Hepatocyte (in vitro differentiated cells): ENCODE results near the gene ZNF423. TPM values are rescaled to one million over a fixed set of nuclear protein-coding genes. Genes with fewer than 3 reads are reported as not detected.

Experiments used
- DNase-seq: peaks from one replicate; pipeline ENCODE4 v3.0.0-alpha.2; 2016; ENCODE audit warnings: low spot score
- H2AFZ ChIP-seq: fragments of 200-600 bp; sonication (generic); 2 replicates; pipeline ENCODE4 v1.6.0; 2016; ENCODE audit warnings: antibody characterized with exemption, mild to moderate bottlenecking
- H3K27ac ChIP-seq: fragments of 200-600 bp; sonication (generic); 2 replicates; pipeline ENCODE4 v1.5.1; 2016; ENCODE audit warnings: mild to moderate bottlenecking
- H3K27me3 ChIP-seq: fragments of 200-600 bp; sonication (generic); 2 replicates; pipeline ENCODE4 v1.6.1; 2016
- H3K36me3 ChIP-seq: fragments of 200-600 bp; sonication (generic); replicated peaks from 2 replicates; pipeline ENCODE4 v1.5.1; 2016; ENCODE audit warnings: low read depth; ENCODE audit not compliant: insufficient read depth
- H3K4me1 ChIP-seq: fragments of 200-600 bp; sonication (generic); 2 replicates; pipeline ENCODE4 v1.5.1; 2016; ENCODE audit warnings: mild to moderate bottlenecking, moderate library complexity; ENCODE audit not compliant: insufficient read depth
- H3K4me2 ChIP-seq: fragments of 200-600 bp; sonication (generic); 2 replicates; pipeline ENCODE4 v1.6.0; 2016
- H3K4me3 ChIP-seq: fragments of 200-600 bp; sonication (generic); 2 replicates; pipeline ENCODE4 v1.5.1; 2016; ENCODE audit warnings: mild to moderate bottlenecking
- H3K79me2 ChIP-seq: fragments of 200-600 bp; sonication (generic); 2 replicates; pipeline ENCODE4 v1.6.0; 2017; ENCODE audit warnings: mild to moderate bottlenecking
- H3K9me2 ChIP-seq: fragments of 200-600 bp; sonication (generic); replicated peaks from 2 replicates; pipeline ENCODE4 v1.6.0; 2017; ENCODE audit warnings: mild to moderate bottlenecking; ENCODE audit not compliant: insufficient read depth
- H3K9me3 ChIP-seq: fragments of 200-600 bp; sonication (generic); 2 replicates; pipeline ENCODE4 v1.5.1; 2016; ENCODE audit warnings: low read depth, mild to moderate bottlenecking
- H4K20me1 ChIP-seq: fragments of 200-600 bp; sonication (generic); 2 replicates; pipeline ENCODE4 v1.6.0; 2016; ENCODE audit warnings: mild to moderate bottlenecking; ENCODE audit not compliant: insufficient read depth, poor library complexity, severe bottlenecking
- EZH2 ChIP-seq: fragments of 200-600 bp; sonication (generic); IDR thresholded peaks from 2 replicates; pipeline ENCODE4 v1.6.1; 2016; ENCODE audit warnings: antibody characterized with exemption, mild to moderate bottlenecking, borderline replicate concordance
- EZH2phosphoT487 ChIP-seq: fragments of 200-600 bp; sonication (generic); IDR thresholded peaks from one replicate; pipeline ENCODE4 v1.6.1; 2018; ENCODE audit warnings: antibody characterized with exemption, mild to moderate bottlenecking, low read depth, moderate library complexity; ENCODE audit not compliant: unreplicated experiment, severe bottlenecking
- WGBS: methylation state at CpG from one replicate; pipeline ENCODE4 v1.1.6; 2016; ENCODE audit warnings: low lambda C conversion rate; ENCODE audit errors: missing lambda C conversion rate; 5-methylcytosine and 5-hydroxymethylcytosine counted together
- polyA plus RNA-seq: library from polyadenylated mRNA; unstranded; fragments of >200 nt; fragmentation: Nextera tagmentation; extraction: Ambion mirVana; gene quantifications from 2 replicates; pipeline ENCODE4 v1.2.1, GENCODE V29; 2016
- total RNA-seq: library from RNA; depleted of rRNA; stranded (reverse); fragments of >200 nt; gene quantifications from 2 replicates; pipeline ENCODE4 v1.2.3, GENCODE V29; 2014
- TF ChIP-seq, protein P1 (sequence below): fragments of 200-600 bp; sonication (generic); IDR thresholded peaks from 2 replicates; pipeline ENCODE4 v1.5.1; 2016; ENCODE audit warnings: antibody characterized with exemption, mild to moderate bottlenecking; ENCODE audit not compliant: poor library complexity

Gene ZNF423
- total and polyA plus RNA-seq, 2 experiments from 2014 or later, result 9.6 to 11.8 TPM

DNA sequence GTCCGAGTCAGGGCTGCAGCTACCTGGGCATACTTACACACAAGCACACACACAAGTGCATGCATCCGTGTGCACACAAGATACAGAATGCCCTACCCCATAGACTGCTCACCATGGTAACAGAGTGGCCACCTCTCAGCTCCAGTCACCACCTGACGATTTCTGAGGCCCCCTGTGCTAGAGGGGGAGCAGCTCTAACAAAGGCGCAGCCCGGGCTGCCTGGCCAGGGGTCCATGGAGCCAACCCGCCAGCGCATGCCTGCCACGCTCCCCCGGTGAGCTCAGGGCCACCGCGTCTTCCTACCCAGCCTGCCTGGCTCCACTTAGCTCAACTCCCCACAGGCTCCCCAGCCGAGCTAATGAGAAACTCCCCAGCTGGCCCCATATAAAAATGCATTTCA, 75.5 kb downstream of the ZNF423 start:
- H2AFZ ChIP-seq, result no peak overlapping the region
- H3K9me2 ChIP-seq, result no peaks in the 10 kb centered on the region
- H3K79me2 ChIP-seq, result no peaks in the 10 kb centered on the region
- H3K27ac ChIP-seq, result no peak overlapping the region
- H3K27me3 ChIP-seq, result no peaks in the 10 kb centered on the region
- H3K4me1 ChIP-seq, result no peaks in the 10 kb centered on the region
- no peak overlapping the region for H3K4me2 ChIP-seq
- no peak overlapping the region for H3K4me3 ChIP-seq
- TF ChIP-seq, protein P1, sequence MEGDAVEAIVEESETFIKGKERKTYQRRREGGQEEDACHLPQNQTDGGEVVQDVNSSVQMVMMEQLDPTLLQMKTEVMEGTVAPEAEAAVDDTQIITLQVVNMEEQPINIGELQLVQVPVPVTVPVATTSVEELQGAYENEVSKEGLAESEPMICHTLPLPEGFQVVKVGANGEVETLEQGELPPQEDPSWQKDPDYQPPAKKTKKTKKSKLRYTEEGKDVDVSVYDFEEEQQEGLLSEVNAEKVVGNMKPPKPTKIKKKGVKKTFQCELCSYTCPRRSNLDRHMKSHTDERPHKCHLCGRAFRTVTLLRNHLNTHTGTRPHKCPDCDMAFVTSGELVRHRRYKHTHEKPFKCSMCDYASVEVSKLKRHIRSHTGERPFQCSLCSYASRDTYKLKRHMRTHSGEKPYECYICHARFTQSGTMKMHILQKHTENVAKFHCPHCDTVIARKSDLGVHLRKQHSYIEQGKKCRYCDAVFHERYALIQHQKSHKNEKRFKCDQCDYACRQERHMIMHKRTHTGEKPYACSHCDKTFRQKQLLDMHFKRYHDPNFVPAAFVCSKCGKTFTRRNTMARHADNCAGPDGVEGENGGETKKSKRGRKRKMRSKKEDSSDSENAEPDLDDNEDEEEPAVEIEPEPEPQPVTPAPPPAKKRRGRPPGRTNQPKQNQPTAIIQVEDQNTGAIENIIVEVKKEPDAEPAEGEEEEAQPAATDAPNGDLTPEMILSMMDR, result no peak
- no peak for TF ChIP-seq EZH2phosphoT487
- TF ChIP-seq EZH2, result no peak
- no peaks in the 10 kb centered on the region for H4K20me1 ChIP-seq
- no peaks in the 10 kb centered on the region for H3K9me3 ChIP-seq
- H3K36me3 ChIP-seq, result no peaks in the 10 kb centered on the region
- 83% methylated on average over 12 of the region's 12 CpGs for WGBS
- DNase-seq, result no peak

DNA sequence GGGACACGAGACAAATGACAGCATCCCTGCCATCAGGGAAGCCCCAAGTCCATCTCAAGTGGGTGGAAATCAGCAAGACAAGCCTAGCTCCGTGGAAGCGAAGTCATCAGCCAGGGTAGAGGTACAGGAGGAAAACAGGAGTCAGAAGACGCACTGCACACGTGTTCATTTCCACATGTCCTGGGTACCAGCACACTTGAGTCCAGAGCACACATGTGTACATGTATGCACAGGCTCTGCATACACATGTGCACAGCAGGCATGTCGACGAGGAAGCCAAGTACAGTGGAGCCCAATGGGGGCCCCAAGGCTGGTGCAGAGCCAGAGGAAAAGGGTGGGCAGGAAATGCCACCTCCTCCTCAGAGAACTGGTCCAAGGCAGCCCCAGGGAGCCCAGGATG, 75.9 kb downstream of the ZNF423 start:
- H3K9me3 ChIP-seq, result no peaks in the 10 kb centered on the region
- no peak overlapping the region for H3K4me2 ChIP-seq
- H3K36me3 ChIP-seq, result no peaks in the 10 kb centered on the region
- H3K4me3 ChIP-seq, result no peak overlapping the region
- no peaks in the 10 kb centered on the region for H4K20me1 ChIP-seq
- H3K27ac ChIP-seq, result no peak overlapping the region
- H3K27me3 ChIP-seq, result no peaks in the 10 kb centered on the region
- H3K9me2 ChIP-seq, result no peaks in the 10 kb centered on the region
- TF ChIP-seq EZH2, result no peak
- no peak for TF ChIP-seq EZH2phosphoT487
- TF ChIP-seq, protein P1, result no peak
- no peaks in the 10 kb centered on the region for H3K79me2 ChIP-seq
- no peak overlapping the region for H2AFZ ChIP-seq
- DNase-seq, result no peak
- H3K4me1 ChIP-seq, result no peaks in the 10 kb centered on the region
- 89% methylated on average over 7 of the region's 7 CpGs for WGBS

DNA sequence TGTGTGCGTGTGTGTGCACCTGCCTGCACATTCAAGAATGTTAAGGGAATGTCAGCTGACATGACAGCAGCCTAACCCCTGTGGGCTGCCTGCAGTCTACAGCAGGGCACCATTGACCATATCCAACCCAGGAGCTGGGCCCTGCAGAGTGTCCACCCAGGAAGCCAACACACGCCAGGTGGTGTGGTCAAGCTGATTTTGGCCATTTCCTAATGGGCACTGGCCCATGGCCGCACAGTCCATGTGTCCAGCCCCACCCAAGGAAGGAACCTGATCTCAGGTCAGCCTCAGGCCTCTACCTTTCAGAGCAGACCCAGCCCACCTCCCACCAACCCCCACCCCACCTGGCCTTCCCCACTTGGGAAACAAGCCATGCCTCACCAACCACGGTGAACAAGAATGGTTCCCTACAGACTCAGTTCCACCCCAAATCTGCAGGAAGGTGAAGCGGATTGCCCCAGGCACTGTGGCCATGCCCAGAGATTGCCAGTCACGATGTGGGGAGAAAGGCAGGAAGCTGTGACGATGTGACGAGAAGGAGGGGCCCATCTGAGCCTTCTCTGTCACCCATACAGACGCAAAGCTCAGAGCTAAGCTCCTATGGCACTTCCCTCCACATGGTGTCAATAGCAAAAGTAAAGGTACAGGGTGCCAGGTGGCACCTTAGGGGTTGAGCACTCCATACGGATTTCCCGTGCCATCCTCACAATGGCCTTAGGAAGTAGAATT, 77.5 kb downstream of the ZNF423 start:
- no peaks in the 10 kb centered on the region for H3K9me3 ChIP-seq
- no peaks in the 10 kb centered on the region for H4K20me1 ChIP-seq
- no peaks in the 10 kb centered on the region for H3K36me3 ChIP-seq
- H3K4me2 ChIP-seq, result no peak overlapping the region
- H3K79me2 ChIP-seq, result no peaks in the 10 kb centered on the region
- 89% methylated on average over 11 of the region's 11 CpGs for WGBS
- no peak overlapping the region for H2AFZ ChIP-seq
- H3K27me3 ChIP-seq, result no peaks in the 10 kb centered on the region
- DNase-seq, result no peak
- H3K27ac ChIP-seq, result no peak overlapping the region
- H3K4me1 ChIP-seq, result no peaks in the 10 kb centered on the region
- no peaks in the 10 kb centered on the region for H3K9me2 ChIP-seq
- TF ChIP-seq EZH2 (no peak), EZH2phosphoT487 (no peak)
- TF ChIP-seq, protein P1, result no peak
- H3K4me3 ChIP-seq, result no peak overlapping the region

DNA sequence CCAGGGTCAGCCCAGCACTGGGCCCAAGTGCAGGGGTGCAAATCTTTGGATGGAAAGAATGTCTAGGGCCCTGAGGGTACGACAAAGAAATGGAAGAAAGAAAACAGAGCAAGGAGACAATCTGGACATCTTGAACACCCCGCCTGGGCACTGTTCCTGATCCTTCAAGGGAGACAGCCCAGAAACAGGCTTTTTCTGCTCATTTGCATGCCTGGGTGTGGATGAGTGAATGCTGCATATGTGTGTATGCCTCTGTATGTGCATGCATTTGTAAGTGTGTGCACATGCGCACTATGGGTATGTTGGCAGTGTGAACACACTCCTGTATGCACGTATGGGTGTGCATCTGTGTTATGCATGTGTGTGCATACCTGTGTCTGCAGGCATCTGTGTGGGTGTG, 79.2 kb downstream of the ZNF423 start:
- H3K9me2 ChIP-seq, result no peaks in the 10 kb centered on the region
- H3K4me3 ChIP-seq, result no peak overlapping the region
- no peaks in the 10 kb centered on the region for H3K4me1 ChIP-seq
- no peaks in the 10 kb centered on the region for H3K36me3 ChIP-seq
- H3K79me2 ChIP-seq, result no peaks in the 10 kb centered on the region
- TF ChIP-seq EZH2 (no peak), EZH2phosphoT487 (no peak)
- TF ChIP-seq, protein P1, result no peak
- H3K27me3 ChIP-seq, result no peaks in the 10 kb centered on the region
- DNase-seq, result no peak
- WGBS, result 80% methylated on average over 4 of the region's 4 CpGs
- no peaks in the 10 kb centered on the region for H3K9me3 ChIP-seq
- no peak overlapping the region for H3K27ac ChIP-seq
- H3K4me2 ChIP-seq, result no peak overlapping the region
- H4K20me1 ChIP-seq, result no peaks in the 10 kb centered on the region
- no peak overlapping the region for H2AFZ ChIP-seq
